GM13976 (cell line): ENCODE data around the gene LUZP4.
"Not testable (repeated sequence)": the region's sequence is repeated elsewhere in the genome, so short reads cannot be mapped to it uniquely, and the experiment has no call there.

Experiments used
- DNase-seq: peaks from one replicate; pipeline ENCODE4 v3.0.0; 2012; ENCODE audit warnings: low spot score
- in situ Hi-C: fragments of 300-500 bp; cut with MboI; formaldehyde crosslinking; loops from one replicate; pipeline ENCODE4 v1.12.0; 2022; ENCODE audit warnings: low sequenced_read_pairs, mixed read lengths, inconsistent platforms; ENCODE audit not compliant: unreplicated experiment
- TF ChIP-seq, protein P1 (sequence below): IDR thresholded peaks from 2 replicates; pipeline ENCODE4 v1.5.1; 2012; ENCODE audit warnings: borderline replicate concordance, mild to moderate bottlenecking; ENCODE audit not compliant: insufficient read depth; ENCODE audit errors: extremely low read depth, missing control alignments, control extremely low read depth

Gene LUZP4

DNA sequence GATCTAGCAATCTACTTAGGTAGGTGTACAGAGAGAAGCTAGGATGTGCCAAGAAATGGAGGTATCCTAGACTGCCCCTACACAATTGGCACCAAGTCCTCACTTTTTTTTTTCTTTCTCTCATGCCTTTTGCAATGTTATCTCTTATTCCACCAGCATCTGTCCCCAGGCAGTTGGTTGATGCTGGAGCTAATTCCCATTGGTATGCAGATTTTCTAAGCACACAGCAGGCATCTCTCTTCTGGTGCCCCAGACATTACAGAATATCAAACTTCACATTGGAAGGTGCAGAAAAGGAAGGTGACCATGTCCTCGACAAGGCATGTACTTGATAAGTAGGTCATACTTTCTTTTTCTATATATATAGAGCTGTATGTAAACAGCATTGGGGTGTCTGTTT lies 21.6 kb downstream of the LUZP4 start:
- in situ Hi-C loops, result no loop called here
- TF ChIP-seq, protein P1, sequence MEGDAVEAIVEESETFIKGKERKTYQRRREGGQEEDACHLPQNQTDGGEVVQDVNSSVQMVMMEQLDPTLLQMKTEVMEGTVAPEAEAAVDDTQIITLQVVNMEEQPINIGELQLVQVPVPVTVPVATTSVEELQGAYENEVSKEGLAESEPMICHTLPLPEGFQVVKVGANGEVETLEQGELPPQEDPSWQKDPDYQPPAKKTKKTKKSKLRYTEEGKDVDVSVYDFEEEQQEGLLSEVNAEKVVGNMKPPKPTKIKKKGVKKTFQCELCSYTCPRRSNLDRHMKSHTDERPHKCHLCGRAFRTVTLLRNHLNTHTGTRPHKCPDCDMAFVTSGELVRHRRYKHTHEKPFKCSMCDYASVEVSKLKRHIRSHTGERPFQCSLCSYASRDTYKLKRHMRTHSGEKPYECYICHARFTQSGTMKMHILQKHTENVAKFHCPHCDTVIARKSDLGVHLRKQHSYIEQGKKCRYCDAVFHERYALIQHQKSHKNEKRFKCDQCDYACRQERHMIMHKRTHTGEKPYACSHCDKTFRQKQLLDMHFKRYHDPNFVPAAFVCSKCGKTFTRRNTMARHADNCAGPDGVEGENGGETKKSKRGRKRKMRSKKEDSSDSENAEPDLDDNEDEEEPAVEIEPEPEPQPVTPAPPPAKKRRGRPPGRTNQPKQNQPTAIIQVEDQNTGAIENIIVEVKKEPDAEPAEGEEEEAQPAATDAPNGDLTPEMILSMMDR, result no peak
- no peak for DNase-seq

DNA sequence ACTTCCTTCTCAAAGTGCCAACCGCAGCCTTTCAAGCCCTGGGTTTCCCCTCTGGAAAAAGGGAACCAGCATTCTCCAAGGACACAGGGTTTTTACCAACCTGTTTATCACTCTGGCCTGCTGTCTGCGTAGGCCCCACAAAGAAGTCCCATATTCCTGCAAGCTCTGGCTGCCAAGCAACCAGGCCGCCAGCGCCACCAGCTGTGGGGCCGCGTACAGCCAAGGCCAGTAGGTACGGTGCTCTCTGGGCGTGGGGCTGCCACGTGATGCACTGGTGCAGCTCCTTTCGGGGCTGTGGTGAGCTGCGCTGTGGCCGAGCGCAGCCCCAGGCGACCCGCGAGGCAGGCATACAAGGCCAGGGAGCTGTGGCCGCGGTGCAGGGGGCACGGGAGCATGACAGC lies 22.1 kb downstream of the LUZP4 start:
- TF ChIP-seq, protein P1, result no peak
- in situ Hi-C loops, result no loop called here

DNA sequence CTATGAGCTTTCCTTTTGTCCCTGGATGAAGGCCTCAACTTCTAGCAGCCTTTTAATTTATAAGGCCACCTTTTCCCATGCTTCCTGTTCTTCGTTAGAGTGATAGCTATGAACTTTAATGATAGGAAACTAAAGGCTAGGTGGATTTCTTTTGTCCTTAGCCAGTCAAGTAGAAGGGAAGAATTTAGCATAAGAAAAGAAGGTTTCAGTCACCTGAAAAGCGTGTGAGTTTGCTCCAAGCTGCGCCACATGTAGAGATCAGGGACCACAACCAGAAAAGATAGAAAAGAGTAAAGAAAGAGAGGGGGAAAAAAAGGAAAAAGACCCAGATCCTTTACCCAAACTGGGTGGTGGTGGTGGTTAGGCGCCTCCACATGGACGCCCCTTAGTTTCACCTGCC lies 28.6 kb downstream of the LUZP4 start:
- in situ Hi-C loops, result no loop called here
- no peak for DNase-seq
- TF ChIP-seq, protein P1, result no peak

More for the DNA sequence above, 22.1 kb downstream of the LUZP4 start:
- DNase-seq, result no peak

DNA sequence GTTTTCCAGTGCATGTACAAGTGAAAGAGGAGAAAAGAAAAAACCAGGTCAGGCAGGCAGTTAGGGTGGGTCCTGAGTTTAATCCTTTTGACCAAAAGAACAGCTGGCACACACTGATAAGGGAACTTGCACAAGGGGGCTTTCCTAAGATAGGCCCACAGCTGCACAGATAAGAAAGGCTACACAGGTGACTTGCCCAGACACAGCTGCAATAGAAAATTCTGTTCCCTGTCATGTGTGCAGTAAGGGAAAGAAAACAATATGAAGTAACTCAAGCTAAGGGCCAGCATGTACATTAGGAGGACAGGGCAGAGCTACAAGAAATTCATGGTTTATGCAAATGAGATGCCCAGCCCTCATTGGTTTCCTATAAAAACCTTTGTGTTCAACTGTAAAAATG lies 32.9 kb downstream of the LUZP4 start:
- TF ChIP-seq, protein P1, result no peak
- no peak for DNase-seq
- in situ Hi-C loops, result no loop called here

DNA sequence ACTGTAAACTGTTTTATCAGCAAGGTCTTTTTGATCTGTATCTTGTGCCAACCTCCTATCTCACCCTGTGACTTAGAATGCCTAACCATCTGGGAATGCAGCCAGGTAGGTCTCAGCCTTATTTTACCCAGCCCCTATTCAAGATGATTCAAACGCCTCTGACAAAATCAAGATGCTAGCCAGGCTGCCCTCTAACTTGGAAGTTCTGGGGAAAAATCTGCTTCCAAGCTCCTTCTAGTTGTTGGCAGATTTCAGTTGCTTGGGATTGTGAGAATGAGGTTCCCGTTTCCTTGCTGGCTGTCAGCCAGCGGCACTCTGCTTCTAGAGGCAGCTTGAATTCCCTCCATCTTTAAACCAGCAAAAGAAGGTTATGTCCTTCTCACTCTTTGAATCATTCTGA lies 34.7 kb downstream of the LUZP4 start:
- in situ Hi-C loops, result no loop called here
- DNase-seq, result no peak

DNA sequence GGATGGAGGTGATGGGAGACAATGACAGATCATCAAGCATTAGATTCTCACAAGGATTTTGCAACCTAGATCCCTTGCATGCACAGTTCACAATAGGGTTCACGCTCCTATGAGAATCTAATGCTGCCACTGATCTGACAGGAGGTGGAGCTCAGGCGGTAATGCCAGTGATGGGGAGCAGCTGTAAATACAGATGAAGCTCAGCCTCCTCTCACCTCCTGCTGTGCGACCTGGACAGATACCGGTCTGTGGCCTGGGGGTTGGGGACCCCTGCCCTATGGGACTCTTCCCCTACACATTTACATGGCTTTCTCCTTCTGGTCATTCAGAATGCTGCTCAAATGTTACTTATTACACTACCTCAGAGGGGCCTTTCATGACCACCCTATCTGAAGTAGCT lies 39.8 kb downstream of the LUZP4 start:
- in situ Hi-C loops, DNase-seq: not testable (repeated sequence)

More for the DNA sequence above, 34.7 kb downstream of the LUZP4 start:
- TF ChIP-seq, protein P1, result no peak

DNA sequence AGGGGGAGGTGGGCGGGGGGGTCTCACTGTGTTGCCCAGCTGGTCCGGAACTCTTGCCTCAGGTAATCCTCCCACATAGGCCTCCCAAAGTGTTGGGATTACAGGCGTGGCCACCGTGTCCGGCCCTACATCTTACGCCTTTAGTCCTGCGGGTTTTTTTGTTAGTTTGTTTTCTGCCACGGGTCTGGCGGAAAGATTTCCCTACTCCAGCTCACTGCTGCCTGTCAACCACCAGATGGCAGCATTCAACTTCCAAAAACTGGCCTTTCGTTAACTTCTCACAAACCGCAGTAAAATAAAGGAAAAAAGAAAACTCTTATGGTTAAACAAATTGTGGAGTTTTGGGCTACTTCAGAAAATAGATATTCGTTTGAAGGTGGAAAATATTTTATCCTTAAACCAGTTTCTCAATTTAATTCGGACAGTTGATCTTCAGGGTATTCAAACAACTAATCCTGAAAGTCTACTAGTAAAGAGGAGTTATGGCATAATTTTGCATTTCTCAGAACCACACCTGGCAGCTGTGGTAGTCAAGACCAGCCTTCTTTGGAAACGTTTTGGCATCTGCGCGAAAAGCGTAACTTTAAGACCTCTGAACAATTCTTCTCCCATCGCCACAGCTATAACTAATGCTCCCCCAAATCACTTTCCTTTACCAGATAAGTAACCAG lies 41.1 kb downstream of the LUZP4 start:
- in situ Hi-C loops, result loop anchor here (10.0 kb wide), 1 partner anchor 314 kb away; no protein-coding TSS in a partner anchor
- TF ChIP-seq, protein P1, result peak; percentile 69
- DNase-seq, result peak; percentile 60
